IMR-90 (cell line): Measurements from ENCODE around the gene FBLN1. TPM values are rescaled to one million over a fixed set of nuclear protein-coding genes. Genes with fewer than 3 reads are reported as not detected.
"Not testable (repeated sequence)": the region's sequence is repeated elsewhere in the genome, so short reads cannot be mapped to it uniquely, and the experiment has no call there.

Experiments
- ATAC-seq: fragments of 200-7000 bp; cut with Tn5 transposase; 2 replicates; pipeline ENCODE4 v1.9.1; 2020; ENCODE audit warnings: low read depth, mild to moderate bottlenecking, moderate library complexity
- BruUV-seq: library from RNA; stranded (reverse); fragments of 400-500 nt; replicated peaks from 2 replicates; lab custom pipeline; 2021; lab: Mats Ljungman, UMichigan
- CTCF ChIA-PET: fragments of 300-600 bp; formaldehyde crosslinking; extraction: SDS; loops from one replicate; lab custom pipeline; 2021; ENCODE audit warnings: antibody characterized with exemption; lab: Yijun Ruan, JAX
- POLR2A ChIA-PET: fragments of 300-600 bp; sonication (Branson Sonifier 250); formaldehyde crosslinking; loops from one replicate; lab custom pipeline; 2022; ENCODE audit warnings: antibody characterized with exemption; ENCODE audit not compliant: unreplicated experiment; lab: Charles Lee
- DNase-seq: peaks from one replicate; pipeline ENCODE4 v3.0.0; 2013
- H2AFZ ChIP-seq: replicated peaks from 2 replicates; pipeline ENCODE3; 2013; ENCODE audit warnings: low read length, mild to moderate bottlenecking; ENCODE audit not compliant: poor library complexity
- H2AK5ac ChIP-seq: 2 replicates; pipeline ENCODE4 v1.6.1; 2013; ENCODE audit warnings: low read depth, low read length, inconsistent platforms
- H2AK9ac ChIP-seq: replicated peaks from 2 replicates; pipeline ENCODE3; 2013; ENCODE audit warnings: mild to moderate bottlenecking, low read depth, low read length, moderate library complexity; ENCODE audit not compliant: poor library complexity
- H2BK120ac ChIP-seq: 2 replicates; pipeline ENCODE4 v1.6.1; 2013; ENCODE audit warnings: low read depth, low read length, inconsistent platforms
- H2BK15ac ChIP-seq: 3 replicates; pipeline ENCODE4 v1.6.1; 2013; ENCODE audit warnings: low read depth, low read length, inconsistent platforms
- H2BK20ac ChIP-seq: 2 replicates; pipeline ENCODE4 v1.6.1; 2013; ENCODE audit warnings: low read depth, mild to moderate bottlenecking, inconsistent platforms, low read length, moderate library complexity
- H2BK5ac ChIP-seq: 2 replicates; pipeline ENCODE4 v1.6.1; 2013; ENCODE audit warnings: mild to moderate bottlenecking, low read depth, low read length, inconsistent platforms; ENCODE audit not compliant: poor library complexity, severe bottlenecking
- H3K14ac ChIP-seq: replicated peaks from 2 replicates; pipeline ENCODE4 v1.6.1; 2013; ENCODE audit warnings: low read depth, low read length, inconsistent platforms
- H3K18ac ChIP-seq: 2 replicates; pipeline ENCODE4 v1.6.1; 2013; ENCODE audit warnings: low read depth, low read length, control low read depth
- H3K23ac ChIP-seq: 2 replicates; pipeline ENCODE4 v1.6.1; 2013; ENCODE audit warnings: low read depth, low read length, inconsistent platforms
- H3K27ac ChIP-seq: 2 replicates; pipeline ENCODE4 v1.5.1; 2013; ENCODE audit warnings: mild to moderate bottlenecking, control low read depth, low read length; ENCODE audit not compliant: insufficient read depth
- H3K27me3 ChIP-seq: 2 replicates; pipeline ENCODE4 v1.6.1; 2013; ENCODE audit warnings: low read length; ENCODE audit not compliant: control insufficient read depth, insufficient read depth
- H3K36me3 ChIP-seq: 2 replicates; pipeline ENCODE4 v1.6.1; 2013; ENCODE audit warnings: low read length, mixed read lengths; ENCODE audit not compliant: control insufficient read depth, insufficient read depth
- H3K4ac ChIP-seq: 2 replicates; pipeline ENCODE4 v1.6.1; 2013; ENCODE audit warnings: low read depth, low read length, inconsistent platforms
- H3K4me1 ChIP-seq: 2 replicates; pipeline ENCODE4 v1.6.1; 2013; ENCODE audit warnings: low read length, mixed read lengths; ENCODE audit not compliant: control insufficient read depth, insufficient read depth
- H3K4me2 ChIP-seq: 2 replicates; pipeline ENCODE4 v1.6.1; 2013; ENCODE audit warnings: low read depth, mild to moderate bottlenecking, control low read depth, low read length, moderate library complexity
- H3K4me3 ChIP-seq: 2 replicates; pipeline ENCODE4 v1.5.1; 2013; ENCODE audit warnings: low read depth, mild to moderate bottlenecking, control low read depth, low read length, moderate library complexity; ENCODE audit not compliant: insufficient read depth
- H3K56ac ChIP-seq: 2 replicates; pipeline ENCODE4 v1.6.1; 2013; ENCODE audit warnings: low read length, inconsistent platforms; ENCODE audit not compliant: insufficient read depth; ENCODE audit errors: extremely low read depth
- H3K79me1 ChIP-seq, 2 experiments: 2 replicates each; pipeline ENCODE4 v1.6.1; 2013; ENCODE audit warnings: low read length in 2 of 2, inconsistent platforms in 1 of 2, low read depth in 1 of 2
- H3K9ac ChIP-seq: 2 replicates; pipeline ENCODE4 v1.6.1; 2013; ENCODE audit warnings: low read depth, low read length, control low read depth
- H3K9me1 ChIP-seq: 2 replicates; pipeline ENCODE4 v1.6.1; 2013; ENCODE audit warnings: low read length, inconsistent platforms; ENCODE audit not compliant: insufficient read depth
- H3K9me3 ChIP-seq: 2 replicates; pipeline ENCODE4 v1.6.1; 2013; ENCODE audit warnings: low read length; ENCODE audit not compliant: control insufficient read depth, insufficient read depth
- H4K20me1 ChIP-seq: 2 replicates; pipeline ENCODE4 v1.6.1; 2013; ENCODE audit warnings: low read length, inconsistent platforms; ENCODE audit not compliant: insufficient read depth
- H4K5ac ChIP-seq: 2 replicates; pipeline ENCODE4 v1.6.1; 2013; ENCODE audit warnings: mild to moderate bottlenecking, low read depth, low read length, control low read depth
- H4K8ac ChIP-seq, 2 experiments: 2 replicates each; pipeline ENCODE4 v1.6.1; 2013; ENCODE audit warnings: low read depth in 2 of 2, low read length in 2 of 2, control low read depth in 1 of 2, inconsistent platforms in 1 of 2
- H4K91ac ChIP-seq: 2 replicates; pipeline ENCODE4 v1.6.1; 2013; ENCODE audit warnings: low read depth, low read length, inconsistent platforms; ENCODE audit not compliant: insufficient read depth
- CHD1 ChIP-seq: IDR thresholded peaks from 2 replicates; pipeline ENCODE4 v1.6.1; 2012; ENCODE audit warnings: low read depth, low read length, improper control_type of control experiment
- WGBS, 2 experiments: methylation state at CpG; one replicate each; pipeline versions ENCODE4 v1.1.5 to v1.1.7; 2013; ENCODE audit warnings: missing lambda C conversion rate in 2 of 2; ENCODE audit not compliant: insufficient read length in 1 of 2; ENCODE audit errors: extremely low coverage in 2 of 2; 5-methylcytosine and 5-hydroxymethylcytosine counted together
- dilution Hi-C: fragments of 300-500 bp; cut with HindIII; formaldehyde crosslinking; loops from one replicate; pipeline ENCODE4 v1.14.3; 2018; ENCODE audit warnings: low sequenced_read_pairs; ENCODE audit not compliant: unreplicated experiment
- in situ Hi-C: fragments of 300-500 bp; cut with MboI; formaldehyde crosslinking; loops from 3 replicates; pipeline ENCODE4 v1.14.3; 2019; ENCODE audit warnings: low sequenced_read_pairs, inconsistent platforms, mixed read lengths
- intact Hi-C: fragments of 100-400 bp; cut with micrococcal nuclease; formaldehyde crosslinking; loops from 2 replicates; pipeline ENCODE4 v1.10.0; 2022
- polyA plus RNA-seq, 3 experiments: library from polyadenylated mRNA; depleted of rRNA; stranded (reverse); fragments of >200 nt; gene quantifications; 2 replicates each; pipeline ENCODE4 v1.2.3, GENCODE V29; 2012; ENCODE audit warnings: low replicate concordance in 1 of 3
- total RNA-seq: library from RNA; depleted of rRNA; stranded (reverse); fragments of >200 nt; gene quantifications from 2 replicates; pipeline ENCODE4 v1.2.3, GENCODE V29; 2012

FBLN1 gene
- total and polyA plus RNA-seq, 2 of the 4 experiments (the other 2 are of a cell fraction): 11.3 to 87.9 TPM

DNA sequence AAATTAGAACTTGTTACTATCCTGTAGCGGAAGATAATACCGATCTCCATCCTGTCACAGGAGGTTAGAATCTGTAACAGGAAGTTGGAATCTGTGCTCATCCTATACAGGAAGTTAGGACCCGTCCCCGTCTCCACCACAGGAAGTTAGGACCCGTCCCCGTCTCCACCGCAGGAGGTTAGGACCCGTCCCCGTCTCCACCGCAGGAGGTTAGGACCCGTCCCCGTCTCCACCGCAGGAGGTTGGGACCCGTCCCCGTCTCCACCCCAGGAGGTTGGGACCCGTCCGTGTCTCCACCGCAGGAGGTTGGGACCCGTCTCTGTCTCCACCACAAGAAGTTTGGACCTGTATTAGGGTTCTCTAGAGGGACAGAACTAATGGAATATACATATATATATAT is 52.2 kb downstream of the FBLN1 start:
- Histone ChIP-seq H3K4me2 (no peak overlapping the region), H4K20me1 (peaks cover 7% of the 10 kb centered on the region), H4K91ac (no peak overlapping the region), H3K79me1 (peaks cover 0 to 23% of the 10 kb centered on the region in 2 experiments; a peak in 2 of 4 replicates), H2BK15ac (no peak overlapping the region), H3K9me3 (peaks cover 5% of the 10 kb centered on the region), H3K18ac (no peak overlapping the region), H4K8ac (no peak overlapping the region), H2BK120ac (no peak overlapping the region), H2AFZ (no peak overlapping the region), H3K36me3 (peaks cover 51% of the 10 kb centered on the region), H3K9me1 (peaks cover 13% of the 10 kb centered on the region), H2BK5ac (no peak overlapping the region), H3K4ac (no peak overlapping the region), H3K14ac (no peak overlapping the region), H3K23ac (no peak overlapping the region), H3K9ac (no peak overlapping the region), H3K4me3 (no peak overlapping the region), H2AK9ac (no peak overlapping the region), H3K4me1 (peaks cover 32% of the 10 kb centered on the region), H2AK5ac (0 out of 2 replicates have a peak overlapping the region, but pooled peaks have one; percentile 49), H4K5ac (no peak overlapping the region), H2BK20ac (no peak overlapping the region), H3K27me3 (no peaks in the 10 kb centered on the region), H3K27ac (no peak overlapping the region), H3K56ac (no peak overlapping the region)
- ATAC-seq: no peak
- POLR2A ChIA-PET: no interaction called here
- BruUV-seq: no TSS peak
- intact Hi-C loops: loop anchor here (10.0 kb wide), 1 partner anchor 450 kb away; no protein-coding TSS in a partner anchor
- dilution Hi-C loops: no loop called here
- DNase-seq: no peak
- CTCF ChIA-PET: no interaction called here
- 98% methylated on average over 8 of the region's 19 CpGs; no CpG with 5 or more reads in 1 of the 2 experiments for WGBS, 2 experiments
- in situ Hi-C loops: loop anchor here (5.0 to 25.0 kb wide), 3 partner anchors 103 to 568 kb away; no protein-coding TSS in a partner anchor
- no peak for TF ChIP-seq CHD1

DNA sequence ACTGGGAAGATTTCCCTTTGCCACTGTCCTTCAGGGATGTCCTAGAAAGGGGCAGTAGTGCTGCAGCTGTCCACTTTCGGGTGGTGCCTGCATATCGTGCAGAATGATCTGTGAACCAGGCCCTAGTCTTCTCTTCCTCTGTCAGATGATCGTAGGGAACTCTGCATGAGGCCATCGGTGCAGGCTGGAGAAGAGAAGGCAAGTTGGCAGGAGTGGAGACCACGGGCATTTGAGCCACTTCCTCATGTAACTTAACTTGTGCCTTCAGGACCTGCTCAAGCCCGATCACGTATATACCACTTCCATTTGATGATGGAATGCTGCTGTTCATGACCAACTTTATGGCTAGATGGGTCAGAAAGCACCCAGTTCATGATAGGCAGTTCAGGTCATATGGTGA is 55.2 kb downstream of the FBLN1 start:
- WGBS, 2 experiments: 100% methylated on average over 3 of the region's 7 CpGs; no CpG with 5 or more reads in 1 of the 2 experiments
- H2AK5ac ChIP-seq, H3K27me3 ChIP-seq, H3K4me1 ChIP-seq, H3K23ac ChIP-seq, H3K4me2 ChIP-seq, H2BK120ac ChIP-seq, BruUV-seq, H3K14ac ChIP-seq, H3K4ac ChIP-seq, H3K27ac ChIP-seq, H4K5ac ChIP-seq, H3K9me1 ChIP-seq, H2AFZ ChIP-seq, H3K9ac ChIP-seq, H4K91ac ChIP-seq, H2BK15ac ChIP-seq, H3K56ac ChIP-seq, H4K20me1 ChIP-seq, H3K79me1 ChIP-seq, POLR2A ChIA-PET, ATAC-seq, H4K8ac ChIP-seq, H2BK20ac ChIP-seq, dilution Hi-C loops, CTCF ChIA-PET, H2BK5ac ChIP-seq, H2AK9ac ChIP-seq, DNase-seq, H3K4me3 ChIP-seq, H3K9me3 ChIP-seq, H3K18ac ChIP-seq: not testable (repeated sequence)
- intact Hi-C loops: loop anchor here (10.0 kb wide), 1 partner anchor 453 kb away; no protein-coding TSS in a partner anchor
- peaks cover 39% of the 10 kb centered on the region for H3K36me3 ChIP-seq
- in situ Hi-C loops: loop anchor here (25.0 kb wide), 1 partner anchor 571 kb away; no protein-coding TSS in a partner anchor
